Fibroblast of the aortic adventitia (primary cell): Measurements from ENCODE around the gene SDK2. TPM values are rescaled to one million over a fixed set of nuclear protein-coding genes. Genes with fewer than 3 reads are reported as not detected.

ENCODE experiments used
- DNase-seq: peaks from one replicate; pipeline ENCODE4 v3.0.0-alpha.2; 2010; ENCODE audit warnings: low read depth
- H3K4me3 ChIP-seq: 2 replicates; pipeline ENCODE4 v1.5.1; 2011; ENCODE audit warnings: low read depth, mild to moderate bottlenecking, control low read depth, low read length, moderate library complexity
- total RNA-seq: library from RNA; depleted of rRNA; stranded (reverse); fragments of >200 nt; gene quantifications from 2 replicates; pipeline ENCODE4 v1.2.3, GENCODE V29; 2012; ENCODE audit warnings: low replicate concordance
- TF ChIP-seq, protein P1 (sequence below): IDR thresholded peaks from 2 replicates; pipeline ENCODE4 v1.5.1; 2011; ENCODE audit warnings: mild to moderate bottlenecking, low read length, control low read depth, inconsistent platforms; ENCODE audit not compliant: insufficient read depth

SDK2 gene
- total RNA-seq, 1 donor, result not detected

DNA sequence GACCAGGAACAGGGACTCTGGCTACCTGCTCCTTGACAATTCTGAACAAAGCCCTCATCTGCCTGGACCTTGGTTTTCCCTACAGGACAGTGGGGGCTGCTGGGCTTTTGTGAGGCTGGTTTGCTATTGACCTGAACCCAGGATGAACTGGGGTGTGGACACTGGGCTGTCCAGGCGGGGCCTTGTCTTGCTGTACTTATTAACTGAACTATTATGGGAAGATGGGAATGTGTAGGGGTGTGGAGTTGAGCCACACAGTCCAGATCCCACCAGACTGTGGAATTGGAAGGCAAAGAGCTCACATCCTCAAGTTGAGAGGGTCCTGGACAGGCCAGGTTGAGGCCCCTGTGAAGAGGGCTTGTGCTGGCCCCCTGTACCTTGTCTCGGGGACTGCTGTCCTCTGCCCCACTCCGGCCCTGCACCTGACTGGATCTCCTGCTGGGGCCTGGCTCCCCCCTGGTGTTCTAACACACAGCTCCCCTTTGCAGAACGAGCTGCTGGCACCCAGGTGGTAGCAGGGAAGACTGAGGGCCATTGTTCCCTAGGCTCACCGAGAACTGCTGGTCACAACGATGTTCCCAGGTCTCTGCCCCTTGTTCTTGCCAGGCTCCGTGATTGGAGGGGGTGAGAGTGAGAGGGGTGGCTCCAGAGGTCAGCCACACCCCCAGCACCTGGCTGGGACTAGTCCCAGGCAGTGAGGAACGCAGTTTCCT, 280.6 kb downstream of the SDK2 start:
- no peak overlapping the region for H3K4me3 ChIP-seq
- TF ChIP-seq, protein P1, sequence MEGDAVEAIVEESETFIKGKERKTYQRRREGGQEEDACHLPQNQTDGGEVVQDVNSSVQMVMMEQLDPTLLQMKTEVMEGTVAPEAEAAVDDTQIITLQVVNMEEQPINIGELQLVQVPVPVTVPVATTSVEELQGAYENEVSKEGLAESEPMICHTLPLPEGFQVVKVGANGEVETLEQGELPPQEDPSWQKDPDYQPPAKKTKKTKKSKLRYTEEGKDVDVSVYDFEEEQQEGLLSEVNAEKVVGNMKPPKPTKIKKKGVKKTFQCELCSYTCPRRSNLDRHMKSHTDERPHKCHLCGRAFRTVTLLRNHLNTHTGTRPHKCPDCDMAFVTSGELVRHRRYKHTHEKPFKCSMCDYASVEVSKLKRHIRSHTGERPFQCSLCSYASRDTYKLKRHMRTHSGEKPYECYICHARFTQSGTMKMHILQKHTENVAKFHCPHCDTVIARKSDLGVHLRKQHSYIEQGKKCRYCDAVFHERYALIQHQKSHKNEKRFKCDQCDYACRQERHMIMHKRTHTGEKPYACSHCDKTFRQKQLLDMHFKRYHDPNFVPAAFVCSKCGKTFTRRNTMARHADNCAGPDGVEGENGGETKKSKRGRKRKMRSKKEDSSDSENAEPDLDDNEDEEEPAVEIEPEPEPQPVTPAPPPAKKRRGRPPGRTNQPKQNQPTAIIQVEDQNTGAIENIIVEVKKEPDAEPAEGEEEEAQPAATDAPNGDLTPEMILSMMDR, result no peak

DNA sequence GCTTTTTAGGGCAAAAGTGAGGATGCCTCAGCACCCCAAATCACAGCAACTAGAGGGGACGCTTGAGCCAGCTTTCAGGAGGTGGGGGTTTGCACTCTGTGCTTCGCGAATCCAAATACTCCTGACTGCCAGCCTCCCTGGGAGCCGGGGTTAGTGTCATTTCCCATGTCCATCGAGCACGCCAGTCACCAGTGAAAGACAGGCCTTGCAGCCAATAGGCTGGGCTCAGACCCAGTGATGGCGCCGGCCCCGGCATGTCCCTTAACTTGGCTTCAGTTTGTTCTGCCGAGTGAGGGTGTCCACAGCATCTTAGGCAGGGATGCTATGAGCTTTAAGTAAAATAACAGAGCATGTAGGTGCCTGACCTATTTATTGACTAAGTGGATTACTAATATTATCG, 281.5 kb downstream of the SDK2 start:
- no peak for DNase-seq
- TF ChIP-seq, protein P1, result no peak

More for the DNA sequence above, 280.6 kb downstream of the SDK2 start:
- no peak for DNase-seq

DNA sequence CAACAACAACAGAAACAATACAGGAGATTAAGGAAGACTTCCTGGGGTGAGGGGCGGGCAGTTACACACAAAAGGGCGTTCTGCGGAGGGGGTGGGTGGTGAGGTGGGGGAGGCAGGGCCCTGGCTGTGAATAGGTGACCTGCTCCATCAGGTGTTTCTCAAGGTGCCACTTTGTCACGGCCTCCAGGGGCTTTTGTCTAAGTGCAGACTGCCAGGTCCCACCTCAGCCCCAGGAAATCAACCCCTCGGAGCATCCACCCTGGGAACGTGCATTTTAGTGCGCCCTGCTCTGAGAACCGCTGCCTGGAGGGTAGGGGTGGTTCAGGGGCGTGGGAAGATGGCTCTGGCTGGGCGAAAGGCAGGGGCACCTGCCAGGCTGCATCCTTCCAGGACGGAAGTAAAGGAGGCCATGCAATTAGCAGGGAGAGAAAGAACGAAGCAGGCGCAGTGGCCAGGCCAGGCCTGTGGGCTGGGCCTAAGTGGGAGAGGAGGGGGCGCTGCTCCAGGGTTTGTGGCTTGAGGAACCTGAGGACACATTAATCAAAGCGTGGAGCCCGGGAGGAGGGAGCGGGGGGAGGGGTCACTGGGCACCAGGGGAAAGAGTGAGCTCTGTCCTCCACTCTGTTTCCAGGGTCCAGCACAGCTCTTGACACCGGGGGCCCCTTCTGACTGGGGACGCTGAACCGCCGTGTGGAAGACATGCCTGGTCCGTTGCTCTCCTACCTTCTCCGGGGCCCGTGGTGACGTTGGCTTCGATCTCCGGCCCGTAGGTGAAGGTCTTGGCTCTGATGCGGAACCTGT, 283.1 kb downstream of the SDK2 start:
- TF ChIP-seq, protein P1, result no peak
- H3K4me3 ChIP-seq, result no peak overlapping the region
- no peak for DNase-seq

More for the DNA sequence above, 281.5 kb downstream of the SDK2 start:
- no peak overlapping the region for H3K4me3 ChIP-seq

DNA sequence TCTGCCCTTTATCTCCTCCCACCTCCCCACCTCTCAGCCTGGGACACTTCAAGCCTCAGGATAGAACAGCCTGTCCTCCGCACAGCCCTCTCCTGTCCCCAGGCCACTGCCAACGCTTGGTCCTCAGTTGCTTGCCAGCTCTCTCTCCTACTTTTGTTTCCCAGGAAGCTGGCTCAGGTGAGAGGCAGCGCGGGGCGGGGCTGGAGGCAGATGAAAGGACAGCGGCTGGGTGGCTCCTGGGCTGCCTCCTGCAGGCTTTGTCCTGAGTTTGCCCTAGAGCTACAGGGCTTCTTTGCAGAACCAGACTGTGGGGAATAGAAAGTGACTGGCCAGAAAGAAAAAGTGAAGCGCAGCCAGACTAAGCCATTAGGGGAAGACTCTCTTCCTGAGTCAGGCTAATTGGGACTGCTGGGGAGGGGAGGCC, 284.2 kb downstream of the SDK2 start:
- DNase-seq, result no peak
- H3K4me3 ChIP-seq, result no peak overlapping the region
- TF ChIP-seq, protein P1, result no peak

DNA sequence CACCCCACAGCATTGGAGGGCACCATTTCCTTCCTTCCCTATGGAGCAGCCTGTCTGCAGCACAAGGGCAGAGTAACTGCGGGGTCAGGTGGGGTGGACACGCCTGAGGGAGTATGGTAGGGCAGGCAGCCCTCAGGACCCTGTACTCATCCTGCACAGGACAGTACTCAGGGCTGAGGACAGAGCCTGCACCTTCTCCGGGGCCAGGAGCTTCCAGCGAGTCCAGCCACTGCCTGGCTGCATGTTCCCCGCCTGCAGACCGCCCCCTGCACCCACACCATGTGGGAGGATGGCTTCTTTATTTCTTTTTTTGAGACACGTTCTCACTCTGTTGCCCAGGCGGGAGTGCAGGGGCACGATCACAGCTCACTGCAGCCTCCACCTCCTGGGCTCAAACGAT, 284.9 kb downstream of the SDK2 start:
- H3K4me3 ChIP-seq, result no peak overlapping the region
- TF ChIP-seq, protein P1, result no peak
- no peak for DNase-seq

DNA sequence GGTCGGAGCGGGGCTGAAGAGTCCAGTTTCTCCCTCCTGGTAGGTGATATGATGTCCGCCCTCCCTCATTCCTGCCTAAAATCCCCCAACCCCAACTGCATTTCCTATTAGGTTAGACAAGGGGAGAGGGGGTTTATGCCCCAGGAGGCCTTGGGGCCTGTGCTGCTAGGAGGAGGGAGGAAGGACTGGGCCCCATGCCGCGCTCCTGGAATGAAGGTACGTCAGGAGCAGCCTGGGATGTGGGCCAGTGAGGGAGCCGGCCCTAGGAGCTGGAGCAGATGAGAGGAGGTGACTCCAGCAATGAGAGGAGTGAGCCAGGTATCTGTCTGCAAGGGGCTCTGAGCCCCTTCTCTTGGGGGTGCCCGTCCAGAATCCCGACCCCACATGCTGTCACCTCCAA, 285.6 kb downstream of the SDK2 start:
- TF ChIP-seq, protein P1, result no peak
- DNase-seq, result no peak

More for the DNA sequence above, 285.6 kb downstream of the SDK2 start:
- H3K4me3 ChIP-seq, result no peak overlapping the region
